K562 (cell line): ENCODE measurements around the gene NRF1. TPM values are rescaled to one million over a fixed set of nuclear protein-coding genes. Genes with fewer than 3 reads are reported as not detected.
A peak's percentile ranks its signal among the peaks of the same experiment; 100 is the strongest.

Source experiments
- ATAC-seq: fragments of 200-7000 bp; cut with Tn5 transposase; 3 replicates; pipeline ENCODE4 v1.9.1; 2020; ENCODE audit warnings: moderate library complexity
- BruUV-seq: library from RNA; stranded (reverse); fragments of 400-500 nt; replicated peaks from 2 replicates; lab custom pipeline; 2021; lab: Mats Ljungman, UMichigan
- CTCF ChIA-PET: fragments of 300-600 bp; formaldehyde crosslinking; extraction: SDS; loops from one replicate; lab custom pipeline; 2021; ENCODE audit warnings: low intra/inter-chr PET ratio; lab: Yijun Ruan, JAX
- POLR2A ChIA-PET: fragments of 300-600, 350-650 bp; sonication (Branson Sonifier 250); formaldehyde crosslinking; extraction: SDS; loops from one replicate; lab custom pipeline; 2021; ENCODE audit warnings: antibody characterized with exemption, inconsistent platforms; lab: Yijun Ruan, JAX
- DNase-seq, 4 experiments: peaks; one replicate each; pipeline versions ENCODE4 v3.0.0 to v3.0.0-alpha.2; 2011 to 2018; ENCODE audit warnings: low spot score in 3 of 4, mixed read lengths in 3 of 4; ENCODE audit errors: extremely low read depth in 1 of 4
- FAIRE-seq: peaks from 2 replicates; lab custom pipeline; 2011; peaks lifted over from hg19 to GRCh38; lab: Jason Lieb, UNC
- H2AFZ ChIP-seq: 2 replicates; pipeline ENCODE4 v1.6.0; 2011; ENCODE audit warnings: low read depth, low read length, control low read depth, inconsistent platforms
- H3K27ac ChIP-seq: fragments of 200-600 bp; 3 replicates; pipeline ENCODE4 v1.8.0; 2011; ENCODE audit warnings: low read depth, mild to moderate bottlenecking, control low read depth, inconsistent platforms, low read length, moderate library complexity, mixed read lengths; ENCODE audit errors: extremely low read depth
- H3K27me3 ChIP-seq, 2 experiments: fragments of 300-600 bp in 1 of 2; 2 replicates in 1 of 2; 3 replicates in 1 of 2; pipeline versions ENCODE4 v1.6.0 to v1.8.0; 2011; ENCODE audit warnings: inconsistent platforms in 2 of 2, low read length in 2 of 2, mild to moderate bottlenecking in 1 of 2, mixed read lengths in 1 of 2, moderate library complexity in 1 of 2; ENCODE audit not compliant: control insufficient read depth in 2 of 2, insufficient read depth in 2 of 2
- H3K36me3 ChIP-seq: fragments of 300-600 bp; 3 replicates; pipeline ENCODE4 v1.8.0; 2011; ENCODE audit warnings: mild to moderate bottlenecking, low read length, inconsistent platforms; ENCODE audit not compliant: control insufficient read depth, insufficient read depth
- H3K4me1 ChIP-seq, 2 experiments: fragments of 200-600 bp in 1 of 2; replicated peaks in 1 of 2; 2 replicates in 1 of 2; 3 replicates in 1 of 2; pipeline versions ENCODE4 v1.5.1 to v1.8.0; 2011; ENCODE audit warnings: inconsistent platforms in 2 of 2, low read length in 2 of 2, mild to moderate bottlenecking in 1 of 2, mixed read lengths in 1 of 2, moderate library complexity in 1 of 2; ENCODE audit not compliant: control insufficient read depth in 2 of 2, insufficient read depth in 2 of 2
- H3K4me2 ChIP-seq: 2 replicates; pipeline ENCODE4 v1.6.1; 2011; ENCODE audit warnings: low read length, control low read depth, inconsistent platforms, mixed read lengths; ENCODE audit not compliant: insufficient read depth
- H3K4me3 ChIP-seq: fragments of 200-600 bp; sonication (generic), shearing (Covaris generic); 2 replicates; pipeline ENCODE4 v1.5.1; 2016; ENCODE audit warnings: control low read depth, inconsistent platforms
- H3K79me2 ChIP-seq: fragments of 200-600 bp; 3 replicates; pipeline ENCODE4 v1.8.0; 2011; ENCODE audit warnings: low read length, inconsistent platforms; ENCODE audit not compliant: control insufficient read depth, insufficient read depth
- H3K9ac ChIP-seq, 2 experiments: 2 replicates each; pipeline versions ENCODE4 v1.6.0 to v1.6.1; 2011; ENCODE audit warnings: low read depth in 2 of 2, low read length in 2 of 2, control low read depth in 1 of 2, inconsistent platforms in 1 of 2, mild to moderate bottlenecking in 1 of 2, mixed read lengths in 1 of 2; ENCODE audit not compliant: insufficient read depth in 1 of 2
- H3K9me1 ChIP-seq: one replicate; pipeline ENCODE4 v1.6.0; 2011; ENCODE audit warnings: inconsistent platforms, mild to moderate bottlenecking, low read length, moderate library complexity; ENCODE audit not compliant: control insufficient read depth, insufficient read depth
- H3K9me3 ChIP-seq: replicated peaks from 2 replicates; pipeline ENCODE4 v1.5.1; 2011; ENCODE audit warnings: low read depth, low read length, inconsistent platforms; ENCODE audit not compliant: control insufficient read depth, insufficient read depth
- H4K20me1 ChIP-seq: replicated peaks from 2 replicates; pipeline ENCODE4 v1.6.1; 2011; ENCODE audit warnings: low read length, inconsistent platforms, mixed read lengths; ENCODE audit not compliant: control insufficient read depth, insufficient read depth
- FOXJ3 ChIP-seq: sonication (generic); formaldehyde crosslinking; IDR thresholded peaks from 2 replicates; pipeline ENCODE4 v1.4.0; 2020; ENCODE audit warnings: mild to moderate bottlenecking, missing genetic modification reagents
- FOXP1 ChIP-seq: sonication (generic); formaldehyde crosslinking; IDR thresholded peaks from 2 replicates; pipeline ENCODE4 v1.8.0; 2022; ENCODE audit warnings: mild to moderate bottlenecking, missing genetic modification reagents
- GABPA ChIP-seq: fragments of 200-800 bp; sonication (Bioruptor generic); conservative IDR thresholded peaks from 2 replicates; pipeline ENCODE4 v1.6.1; 2016; ENCODE audit warnings: low read depth, missing genetic modification characterization, missing compliant biosample characterization
- GABPB1 ChIP-seq: sonication (generic); formaldehyde crosslinking; IDR thresholded peaks from 2 replicates; pipeline ENCODE4 v1.8.0; 2022; ENCODE audit warnings: mild to moderate bottlenecking, missing genetic modification reagents
- MEF2A ChIP-seq: IDR thresholded peaks from 2 replicates; pipeline ENCODE4 v1.6.1; 2011; ENCODE audit warnings: low read depth, mild to moderate bottlenecking, low read length, moderate library complexity; ENCODE audit not compliant: control insufficient read depth
- NR2C1 ChIP-seq, 2 experiments: fragments of 450-650 bp; IDR thresholded peaks; 2 replicates each; pipeline ENCODE4 v1.6.1; 2017; ENCODE audit warnings: mild to moderate bottlenecking in 2 of 2, antibody characterized with exemption in 1 of 2, inconsistent platforms in 1 of 2, missing compliant biosample characterization in 1 of 2, missing genetic modification characterization in 1 of 2
- NR2C2 ChIP-seq, 2 experiments: fragments of 200-800 bp in 1 of 2; sonication (Bioruptor generic) in 1 of 2; sonication (generic) in 1 of 2; formaldehyde crosslinking in 1 of 2; IDR thresholded peaks; 2 replicates each; pipeline versions ENCODE4 v1.6.1 to v1.8.0; 2016 to 2022; ENCODE audit warnings: mild to moderate bottlenecking in 1 of 2, missing compliant biosample characterization in 1 of 2, missing genetic modification characterization in 1 of 2, missing genetic modification reagents in 1 of 2
- RFX1 ChIP-seq: fragments of 450-650 bp; IDR thresholded peaks from 2 replicates; pipeline ENCODE4 v1.6.1; 2016; ENCODE audit warnings: mild to moderate bottlenecking, moderate library complexity
- ZBTB40 ChIP-seq, 2 experiments: fragments of 450-650 bp in 1 of 2; sonication (generic) in 1 of 2; formaldehyde crosslinking in 1 of 2; IDR thresholded peaks; 2 replicates each; pipeline versions ENCODE4 v1.7.1 to v1.9.0; 2016 to 2022; ENCODE audit warnings: inconsistent platforms in 1 of 2, mild to moderate bottlenecking in 1 of 2, missing genetic modification reagents in 1 of 2
- ZNF79 ChIP-seq: fragments of 250-450 bp; sonication (Bioruptor Pico); IDR thresholded peaks from 2 replicates; pipeline ENCODE4 v1.4.0; 2020; ENCODE audit warnings: low read depth, mild to moderate bottlenecking, moderate library complexity
- WGBS: fragments of 100-300 bp; shearing (Covaris generic); methylation state at CpG from one replicate; pipeline ENCODE4 v1.1.6; 2016; ENCODE audit warnings: low coverage, mixed read lengths; ENCODE audit not compliant: insufficient coverage; ENCODE audit errors: missing lambda C conversion rate; 5-methylcytosine and 5-hydroxymethylcytosine counted together
- in situ Hi-C: fragments of 300-500 bp; cut with MboI; formaldehyde crosslinking; loops from 4 replicates; pipeline ENCODE4 v1.15.0; 2018; ENCODE audit warnings: inconsistent platforms, mixed read lengths
- intact Hi-C: fragments of 100-400 bp; cut with micrococcal nuclease; formaldehyde crosslinking; loops from 2 replicates; pipeline ENCODE4 v1.14.2; 2022
- polyA plus RNA-seq, 8 experiments: library from polyadenylated mRNA; depleted of rRNA in 4 of 8; stranded (reverse) in 5 of 8; unstranded in 3 of 8; fragments of >200 nt; fragmentation: Nextera tagmentation in 2 of 8; fragmentation: Illumina TruSeq in 1 of 8; extraction: Ambion mirVana in 2 of 8; extraction: Trizol in 1 of 8; gene quantifications; 2 replicates each; pipeline versions ENCODE4 v1.2.1 to v1.2.3, GENCODE V29; 2011 to 2014; ENCODE audit warnings: inconsistent platforms in 1 of 8, missing spikeins in 1 of 8
- total RNA-seq, 7 experiments: library from RNA; depleted of rRNA in 6 of 7; stranded (reverse); fragments of >200 nt in 6 of 7; fragmentation: Illumina TruSeq in 2 of 7; extraction: Trizol in 2 of 7; gene quantifications; 2 replicates each; pipeline versions ENCODE4 v1.2.1 to v1.2.3, GENCODE V29; 2011 to 2021; ENCODE audit warnings: low replicate concordance in 1 of 7

Gene NRF1
- total and polyA plus RNA-seq, 9 of the 15 experiments (the other 6 are each of a cell fraction or from before 2014, with no cell fraction given), result 8.6 to 28.8 (median 20.3) TPM

GRCh38 chr7:129801882-129802281 is 190.4 kb downstream of the NRF1 start:
- POLR2A ChIA-PET, result no interaction called here
- FAIRE-seq (peak; percentile 49), DNase-seq (peak in 3 of 4 experiments; percentile 30 to 47 (median 44)), ATAC-seq (peak; percentile 67)
- H3K4me2 ChIP-seq, result no peak overlapping the region
- H3K4me1 ChIP-seq, result peaks cover 4 to 27% of the 10 kb centered on the region in 2 experiments; a peak in 3 of 5 replicates
- H3K27me3 ChIP-seq, result no peaks in the 10 kb centered on the region
- 22% methylated on average over 5 of the region's 5 CpGs for WGBS
- intact Hi-C loops, result no loop called here
- H3K27ac ChIP-seq, result no peak overlapping the region
- no TSS peak for BruUV-seq
- H3K9me3 ChIP-seq, result no peaks in the 10 kb centered on the region
- H3K79me2 ChIP-seq, result no peaks in the 10 kb centered on the region
- no peaks in the 10 kb centered on the region for H4K20me1 ChIP-seq
- TF ChIP-seq FOXP1 (0 out of 2 replicates have a peak, but pooled peaks have one; percentile 34), NR2C2 (CRISPR knock-in tag; IDR thresholded peaks at IDR 0.05) (peak; percentile 76), NR2C2 (tag; IDR thresholded peaks at IDR 0.05) (peak; percentile 92), ZBTB40 (IDR thresholded peaks at IDR 0.05) (peak; percentile 80), ZBTB40 (CRISPR knock-in tag; IDR thresholded peaks at IDR 0.05) (no peak), FOXJ3 (CRISPR knock-in tag) (0 out of 2 replicates have a peak, but pooled peaks have one; percentile 31), NR2C1 (IDR thresholded peaks at IDR 0.05) (peak; percentile 91), NR2C1 (tag; IDR thresholded peaks at IDR 0.05) (peak; percentile 95), GABPB1 (CRISPR knock-in tag) (peak; percentile 56; the same call in 1 of the 2 replicates), MEF2A (no peak), RFX1 (peak; percentile 86), GABPA (peak; percentile 79), ZNF79 (CRISPR knock-in tag) (no peak)
- in situ Hi-C loops, result no loop called here
- no peaks in the 10 kb centered on the region for H3K36me3 ChIP-seq
- CTCF ChIA-PET, result no interaction called here
- H3K9me1 ChIP-seq, result no peaks in the 10 kb centered on the region
- no peak overlapping the region; the same call in 1 of the 2 replicates for H2AFZ ChIP-seq
- H3K9ac ChIP-seq, result no peak overlapping the region
- no peak overlapping the region for H3K4me3 ChIP-seq
